WERI-Rb-1 (cell line): Measurements from ENCODE around the gene KAZN.

ENCODE experiments used
- DNase-seq: peaks from one replicate; pipeline ENCODE4 v3.0.0-alpha.2; 2020
- H3K27ac ChIP-seq: fragments of 250-450 bp; sonication (Bioruptor Pico); 2 replicates; pipeline ENCODE4 v1.5.1; 2020; ENCODE audit warnings: mild to moderate bottlenecking, moderate library complexity
- H3K27me3 ChIP-seq: fragments of 250-450 bp; sonication (Bioruptor Pico); 2 replicates; pipeline ENCODE4 v1.5.1; 2021; ENCODE audit warnings: mild to moderate bottlenecking, low read depth, moderate library complexity; ENCODE audit not compliant: insufficient read depth, severe bottlenecking
- H3K36me3 ChIP-seq: fragments of 250-450 bp; sonication (Bioruptor Pico); 2 replicates; pipeline ENCODE4 v1.5.1; 2020; ENCODE audit warnings: mild to moderate bottlenecking, moderate library complexity
- H3K4me3 ChIP-seq: 2 replicates; pipeline ENCODE4 v1.5.1; 2011; ENCODE audit warnings: low read depth, mild to moderate bottlenecking, control low read depth, low read length
- H3K9me3 ChIP-seq: fragments of 250-450 bp; sonication (Bioruptor Pico); 2 replicates; pipeline ENCODE4 v1.5.1; 2021; ENCODE audit warnings: mild to moderate bottlenecking, moderate library complexity; ENCODE audit not compliant: severe bottlenecking
- CTCF ChIP-seq: IDR thresholded peaks from 2 replicates; pipeline ENCODE4 v1.5.1; 2011; ENCODE audit warnings: low read depth, mild to moderate bottlenecking, control low read depth, inconsistent platforms, low read length

The KAZN gene

GRCh38 chr1:14647777-14648176, 49.3 kb downstream of the KAZN start:
- H3K27ac ChIP-seq, result no peak overlapping the region
- no peak for DNase-seq
- H3K9me3 ChIP-seq, result peaks cover 5% of the 10 kb centered on the region
- no peaks in the 10 kb centered on the region for H3K36me3 ChIP-seq
- H3K27me3 ChIP-seq, result no peaks in the 10 kb centered on the region
- TF ChIP-seq CTCF, result no peak
- no peak overlapping the region for H3K4me3 ChIP-seq

GRCh38 chr1:14648391-14648790, 49.9 kb downstream of the KAZN start:
- Histone ChIP-seq H3K9me3 (peaks cover 5% of the 10 kb centered on the region), H3K36me3 (no peaks in the 10 kb centered on the region), H3K27ac (no peak overlapping the region), H3K27me3 (no peaks in the 10 kb centered on the region), H3K4me3 (no peak overlapping the region)
- no peak for DNase-seq
- no peak for TF ChIP-seq CTCF

- no peak overlapping the region for H3K4me3 ChIP-seq
- H3K27ac ChIP-seq, result no peak overlapping the region
- TF ChIP-seq CTCF, result no peak
- H3K27me3 ChIP-seq, result no peaks in the 10 kb centered on the region
- DNase-seq, result no peak
- H3K9me3 ChIP-seq, result peaks cover 5% of the 10 kb centered on the region
- H3K36me3 ChIP-seq, result no peaks in the 10 kb centered on the region
Measured at GRCh38 chr1:14648896-14649855, 50.7 kb downstream of the KAZN start.

- no peak for DNase-seq
- H3K4me3 ChIP-seq, result no peak overlapping the region
- H3K36me3 ChIP-seq, result no peaks in the 10 kb centered on the region
- TF ChIP-seq CTCF, result no peak
- H3K27me3 ChIP-seq, result no peaks in the 10 kb centered on the region
- peaks cover 3% of the 10 kb centered on the region for H3K9me3 ChIP-seq
- H3K27ac ChIP-seq, result no peak overlapping the region
Measured at GRCh38 chr1:14649976-14650375, 51.5 kb downstream of the KAZN start.

GRCh38 chr1:14650951-14651350, 52.5 kb downstream of the KAZN start:
- Histone ChIP-seq H3K9me3 (no peaks in the 10 kb centered on the region), H3K4me3 (no peak overlapping the region), H3K27ac (no peak overlapping the region), H3K36me3 (no peaks in the 10 kb centered on the region), H3K27me3 (no peaks in the 10 kb centered on the region)
- TF ChIP-seq CTCF, result no peak
- DNase-seq, result no peak

GRCh38 chr1:14652840-14653239, 54.4 kb downstream of the KAZN start:
- no peak for DNase-seq
- no peak overlapping the region for H3K27ac ChIP-seq
- no peaks in the 10 kb centered on the region for H3K36me3 ChIP-seq
- no peaks in the 10 kb centered on the region for H3K9me3 ChIP-seq
- no peaks in the 10 kb centered on the region for H3K27me3 ChIP-seq
- TF ChIP-seq CTCF, result no peak
- H3K4me3 ChIP-seq, result no peak overlapping the region
